ENCODE measurements around the gene STRAP. TPM values are rescaled to one million over a fixed set of nuclear protein-coding genes. Genes with fewer than 3 reads are reported as not detected.

Gene STRAP
- 100 to 1,000 TPM in 3 of 9 donors, 10 to 100 TPM in 6; 48.6 to 157 (median 92.6) TPM for total RNA-seq
- 100 to 1,000 TPM in 2 of 3 donors, 10 to 100 TPM in 1; 86.4 to 231 (median 133) TPM for polyA plus RNA-seq
- long read RNA-seq, donor 1, transcript STRAP-202 (10 exons, 1,866 nt) = major isoform, 107 of 150 reads
- long read RNA-seq, donor 1, partial matches to known transcripts = 34 of 150 reads
- long read RNA-seq, donor 1, other reads (novel, unspliced or antisense) = 7 of 150 reads
- long read RNA-seq, donor 2, transcript STRAP-202 (10 exons, 1,866 nt) = major isoform, 54 of 78 reads
- long read RNA-seq, donor 2, partial matches to known transcripts = 16 of 78 reads
- long read RNA-seq, donor 2, other reads (novel, unspliced or antisense) = 5 of 78 reads
- long read RNA-seq, donor 3, transcript STRAP-202 (10 exons, 1,866 nt) = major isoform, 71 of 124 reads
- long read RNA-seq, donor 3, partial matches to known transcripts = 46 of 124 reads
- long read RNA-seq, donor 3, other reads (novel, unspliced or antisense) = 0 of 124 reads
- long read RNA-seq, donor 4, transcript STRAP-202 (10 exons, 1,866 nt) = major isoform, 105 of 139 reads
- long read RNA-seq, donor 4, transcript STRAP-206 (9 exons, 1,698 nt) = minor isoform, 26 of 139 reads
- long read RNA-seq, donor 4, partial matches to known transcripts = 3 of 139 reads
- long read RNA-seq, donor 4, other reads (novel, unspliced or antisense) = 5 of 139 reads
- long read RNA-seq, donor 5, transcript STRAP-206 (9 exons, 1,698 nt) = minor isoform, 39 of 327 reads
- long read RNA-seq, donor 5, transcript STRAP-202 (10 exons, 1,866 nt) = major isoform, 278 of 327 reads
- long read RNA-seq, donor 5, partial matches to known transcripts = 1 of 327 reads
- long read RNA-seq, donor 5, other reads (novel, unspliced or antisense) = 8 of 327 reads
- long read RNA-seq, donor 6, transcript STRAP-206 (9 exons, 1,698 nt) = minor isoform, 14 of 73 reads
- long read RNA-seq, donor 6, transcript STRAP-202 (10 exons, 1,866 nt) = major isoform, 53 of 73 reads
- long read RNA-seq, donor 6, partial matches to known transcripts = 4 of 73 reads
- long read RNA-seq, donor 6, other reads (novel, unspliced or antisense) = 2 of 73 reads
- long read RNA-seq, donor 7, transcript STRAP-202 (10 exons, 1,866 nt) = major isoform, 30 of 61 reads
- long read RNA-seq, donor 7, partial matches to known transcripts = 28 of 61 reads
- long read RNA-seq, donor 7, other reads (novel, unspliced or antisense) = 0 of 61 reads
- long read RNA-seq, donor 8, transcript STRAP-202 (10 exons, 1,866 nt) = major isoform, 79 of 126 reads
- long read RNA-seq, donor 8, partial matches to known transcripts = 40 of 126 reads
- long read RNA-seq, donor 8, other reads (novel, unspliced or antisense) = 0 of 126 reads
- long read RNA-seq, donor 9, transcript STRAP-202 (10 exons, 1,866 nt) = major isoform, 53 of 70 reads
- long read RNA-seq, donor 9, transcript STRAP-205 (2 exons, 676 nt) = minor isoform, 5 of 70 reads
- long read RNA-seq, donor 9, partial matches to known transcripts = 9 of 70 reads
- long read RNA-seq, donor 9, other reads (novel, unspliced or antisense) = 0 of 70 reads
- long read RNA-seq, donor 10, transcript STRAP-202 (10 exons, 1,866 nt) = major isoform, 26 of 46 reads
- long read RNA-seq, donor 10, partial matches to known transcripts = 17 of 46 reads
- long read RNA-seq, donor 10, other reads (novel, unspliced or antisense) = 0 of 46 reads

- intact Hi-C loops (cut with DNase I) = no loop called here
- DNase-seq = peak; percentile 96 to 99 (median 98)
- no peaks in the 10 kb centered on the region for H3K27me3 ChIP-seq
- no peaks in the 10 kb centered on the region for H3K9me3 ChIP-seq (replicated peaks in 1 of 3)
- peaks cover 23 to 36% of the 10 kb centered on the region in 2 donors for H3K4me1 ChIP-seq (replicated peaks in 1 of 2)
- TF ChIP-seq CTCF (IDR thresholded peaks at IDR 0.05) = no peak
- peak; percentile 97 to 99 for TF ChIP-seq POLR2A (IDR thresholded peaks at IDR 0.05)
- H3K36me3 ChIP-seq (replicated peaks in 1 of 2) = no peaks in the 10 kb centered on the region
- peak within 1 kb of the TSS; percentile 92 to 99 (median 99) for H3K27ac ChIP-seq
- peak within 1 kb of the TSS; percentile 56 to 96 (median 81) for H3K4me3 ChIP-seq
- 0 to 1% (median 0%) methylated on average over 25 to 63 of the region's 63 CpGs for WGBS, 4 donors
Measured at GRCh38 chr12:15882118-15882971, at the start of gene STRAP. TSS of gene STRAP (plus strand) at chr12:15882387. CDS start at chr12:15882708, 321 bp downstream.

- Histone ChIP-seq H3K27me3 (no peaks in the 10 kb centered on the region), H3K4me1 (replicated peaks in 1 of 2) (no peaks in the 10 kb centered on the region), H3K27ac (no peak overlapping the region), H3K4me3 (no peak overlapping the region), H3K36me3 (replicated peaks in 1 of 2) (no peaks in the 10 kb centered on the region), H3K9me3 (replicated peaks in 1 of 3) (no peaks in the 10 kb centered on the region)
- WGBS, 4 donors = 81 to 89% (median 85%) methylated on average over 4 of the region's 4 CpGs
- intact Hi-C loops (cut with DNase I) = no loop called here
- TF ChIP-seq CTCF (IDR thresholded peaks at IDR 0.05) = no peak
- TF ChIP-seq POLR2A (IDR thresholded peaks at IDR 0.05) = no peak
- DNase-seq = no peak
Measured at GRCh38 chr12:15834575-15834974, 47.6 kb upstream of the STRAP start.

- no peaks in the 10 kb centered on the region for H3K27me3 ChIP-seq
- no peak for TF ChIP-seq CTCF (IDR thresholded peaks at IDR 0.05)
- TF ChIP-seq POLR2A (IDR thresholded peaks at IDR 0.05) = no peak
- no peaks in the 10 kb centered on the region for H3K9me3 ChIP-seq (replicated peaks in 1 of 3)
- intact Hi-C loops (cut with DNase I) = no loop called here
- 67 to 78% (median 73%) methylated on average over 5 of the region's 5 CpGs for WGBS, 4 donors
- no peak for DNase-seq
- no peaks in the 10 kb centered on the region for H3K36me3 ChIP-seq (replicated peaks in 1 of 2)
- no peaks in the 10 kb centered on the region for H3K4me1 ChIP-seq (replicated peaks in 1 of 2)
- H3K4me3 ChIP-seq = no peak overlapping the region
- H3K27ac ChIP-seq = no peak overlapping the region
Measured at GRCh38 chr12:15837141-15837790, 44.9 kb upstream of the STRAP start.

Data from adrenal gland (tissue), 19 donors.